NCI-H526 treated with DMSO at 0.1 percent for 48 hours (cell line): ENCODE data around the gene IQCN.
A peak's percentile ranks its signal among the peaks of the same experiment; 100 is the strongest.

Experiments
- DNase-seq: peaks from one replicate; lab custom pipeline; 2025; lab: John Stamatoyannopoulos, UW

The IQCN gene, protein sequence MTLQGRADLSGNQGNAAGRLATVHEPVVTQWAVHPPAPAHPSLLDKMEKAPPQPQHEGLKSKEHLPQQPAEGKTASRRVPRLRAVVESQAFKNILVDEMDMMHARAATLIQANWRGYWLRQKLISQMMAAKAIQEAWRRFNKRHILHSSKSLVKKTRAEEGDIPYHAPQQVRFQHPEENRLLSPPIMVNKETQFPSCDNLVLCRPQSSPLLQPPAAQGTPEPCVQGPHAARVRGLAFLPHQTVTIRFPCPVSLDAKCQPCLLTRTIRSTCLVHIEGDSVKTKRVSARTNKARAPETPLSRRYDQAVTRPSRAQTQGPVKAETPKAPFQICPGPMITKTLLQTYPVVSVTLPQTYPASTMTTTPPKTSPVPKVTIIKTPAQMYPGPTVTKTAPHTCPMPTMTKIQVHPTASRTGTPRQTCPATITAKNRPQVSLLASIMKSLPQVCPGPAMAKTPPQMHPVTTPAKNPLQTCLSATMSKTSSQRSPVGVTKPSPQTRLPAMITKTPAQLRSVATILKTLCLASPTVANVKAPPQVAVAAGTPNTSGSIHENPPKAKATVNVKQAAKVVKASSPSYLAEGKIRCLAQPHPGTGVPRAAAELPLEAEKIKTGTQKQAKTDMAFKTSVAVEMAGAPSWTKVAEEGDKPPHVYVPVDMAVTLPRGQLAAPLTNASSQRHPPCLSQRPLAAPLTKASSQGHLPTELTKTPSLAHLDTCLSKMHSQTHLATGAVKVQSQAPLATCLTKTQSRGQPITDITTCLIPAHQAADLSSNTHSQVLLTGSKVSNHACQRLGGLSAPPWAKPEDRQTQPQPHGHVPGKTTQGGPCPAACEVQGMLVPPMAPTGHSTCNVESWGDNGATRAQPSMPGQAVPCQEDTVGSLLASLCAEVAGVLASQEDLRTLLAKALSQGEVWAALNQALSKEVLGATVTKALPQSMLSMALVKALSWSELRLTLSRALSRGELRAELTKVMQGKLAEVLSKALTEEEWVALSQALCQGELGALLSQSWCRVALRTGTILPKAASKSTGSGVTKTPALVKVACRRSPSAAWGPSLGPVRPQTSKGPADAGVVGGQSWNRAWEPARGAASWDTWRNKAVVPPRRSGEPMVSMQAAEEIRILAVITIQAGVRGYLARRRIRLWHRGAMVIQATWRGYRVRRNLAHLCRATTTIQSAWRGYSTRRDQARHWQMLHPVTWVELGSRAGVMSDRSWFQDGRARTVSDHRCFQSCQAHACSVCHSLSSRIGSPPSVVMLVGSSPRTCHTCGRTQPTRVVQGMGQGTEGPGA (N-terminal part only)

DNA sequence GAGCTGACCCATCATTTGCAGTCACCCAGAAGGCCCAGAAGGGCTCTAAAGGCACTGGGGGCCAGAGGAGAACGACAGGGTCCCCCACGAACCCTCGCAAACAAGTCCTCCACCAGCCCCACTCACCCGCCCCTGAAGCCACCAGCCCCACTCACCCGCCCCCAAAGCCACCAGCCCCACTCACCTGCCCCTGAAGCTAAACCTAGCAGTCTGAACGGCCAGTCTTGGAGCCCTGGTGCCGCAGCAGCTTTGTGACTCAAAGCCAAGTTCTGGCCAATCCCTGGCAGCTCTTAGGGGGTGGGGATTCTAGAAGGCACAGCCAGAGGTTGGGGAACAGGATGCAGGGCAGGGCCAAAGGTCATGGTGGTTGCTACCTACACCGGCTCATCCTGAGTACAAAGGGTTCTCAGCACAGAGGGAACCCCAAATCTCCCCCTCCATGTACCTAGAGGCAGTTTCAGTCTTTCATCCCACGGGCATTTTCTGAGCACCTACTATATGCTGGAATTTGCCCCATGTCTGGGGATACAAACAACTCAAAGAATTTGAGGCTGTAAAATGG, at the start of gene IQCN:
Gene IQCN (minus strand): TSS at position 234 of the 562 bp plus-strand sequence. CDS start 4,974 bp downstream, outside the sequence.
- DNase-seq: no peak

DNA sequence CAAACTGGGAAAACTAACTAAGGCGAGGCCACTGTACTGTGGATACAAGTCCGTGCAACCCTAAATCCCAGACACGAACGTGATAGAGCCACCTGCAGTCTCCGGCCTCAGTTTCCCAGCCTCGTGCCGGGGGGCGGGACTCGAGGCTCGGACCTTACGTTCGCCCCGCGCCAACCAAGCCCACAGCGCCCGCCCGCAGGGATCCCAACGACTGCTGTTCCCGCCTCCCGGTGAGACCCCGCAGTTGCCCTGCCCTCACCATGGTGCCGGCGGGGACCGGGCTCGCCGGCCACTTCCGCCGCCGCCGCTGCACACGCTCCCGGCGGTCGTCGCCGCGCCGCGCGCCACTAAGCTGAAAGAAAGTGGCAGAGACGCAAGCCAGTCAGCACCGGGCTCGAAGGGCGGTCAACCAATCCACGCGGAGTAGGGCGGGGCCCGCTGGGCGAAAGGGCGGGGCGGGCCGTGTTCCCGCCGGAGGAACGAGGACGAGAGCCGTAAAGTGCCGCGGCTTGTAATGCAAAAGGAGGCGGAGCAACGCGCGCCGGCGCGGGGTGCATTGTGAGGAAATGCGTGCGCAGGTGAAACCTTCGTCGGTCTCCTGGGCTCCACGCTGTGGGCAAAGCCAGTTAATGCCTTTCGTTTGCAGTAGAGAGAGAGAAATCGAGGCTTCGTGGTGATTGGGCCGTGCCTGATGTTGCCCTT, 48.7 kb upstream of the IQCN start, which contains the start of gene LSM4:
Gene LSM4 (minus strand): TSS at position 318 of the 702 bp plus-strand sequence. CDS start 56 bp downstream, at position 262.
- DNase-seq: peak; percentile 81

DNA sequence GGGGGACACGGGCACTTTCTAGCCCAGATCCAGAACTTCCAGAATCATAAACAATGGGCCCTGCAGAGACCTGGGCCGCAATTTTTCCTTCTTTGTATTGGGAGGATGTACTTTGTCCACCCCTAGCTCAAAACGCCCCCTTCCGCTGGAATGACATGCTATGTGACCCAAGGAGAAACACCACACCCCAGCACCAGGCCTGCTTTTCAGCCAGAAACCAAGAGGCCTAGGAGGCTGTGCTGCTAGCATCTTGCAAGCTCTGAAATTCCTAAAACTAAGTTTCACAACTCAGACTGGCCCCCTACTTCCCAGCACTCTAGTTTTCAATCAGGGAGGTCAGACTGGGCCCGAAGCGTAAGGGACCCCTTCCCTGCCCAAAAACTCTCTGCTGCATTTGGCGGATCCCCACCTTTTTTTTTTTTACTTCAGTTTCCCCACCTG, 48.1 kb upstream of the IQCN start:
- no peak for DNase-seq

DNA sequence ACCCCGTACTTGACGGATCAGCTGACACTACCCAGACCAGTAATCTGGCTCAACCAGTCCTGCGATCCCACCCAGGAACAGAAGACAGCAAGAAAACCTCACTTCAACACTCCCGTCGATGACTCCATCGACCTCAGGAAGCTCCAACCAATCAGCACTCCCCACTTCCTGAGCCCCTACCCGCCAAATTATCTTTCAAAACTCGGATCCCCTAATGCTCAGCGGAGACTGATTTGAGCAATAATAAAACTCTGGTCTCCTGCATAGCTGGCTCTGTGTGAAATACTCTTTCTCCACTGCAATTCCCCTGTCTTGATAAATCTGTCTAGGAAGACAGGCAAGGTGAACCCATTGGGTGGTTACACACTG, 47.5 kb upstream of the IQCN start:
- DNase-seq: no peak

DNA sequence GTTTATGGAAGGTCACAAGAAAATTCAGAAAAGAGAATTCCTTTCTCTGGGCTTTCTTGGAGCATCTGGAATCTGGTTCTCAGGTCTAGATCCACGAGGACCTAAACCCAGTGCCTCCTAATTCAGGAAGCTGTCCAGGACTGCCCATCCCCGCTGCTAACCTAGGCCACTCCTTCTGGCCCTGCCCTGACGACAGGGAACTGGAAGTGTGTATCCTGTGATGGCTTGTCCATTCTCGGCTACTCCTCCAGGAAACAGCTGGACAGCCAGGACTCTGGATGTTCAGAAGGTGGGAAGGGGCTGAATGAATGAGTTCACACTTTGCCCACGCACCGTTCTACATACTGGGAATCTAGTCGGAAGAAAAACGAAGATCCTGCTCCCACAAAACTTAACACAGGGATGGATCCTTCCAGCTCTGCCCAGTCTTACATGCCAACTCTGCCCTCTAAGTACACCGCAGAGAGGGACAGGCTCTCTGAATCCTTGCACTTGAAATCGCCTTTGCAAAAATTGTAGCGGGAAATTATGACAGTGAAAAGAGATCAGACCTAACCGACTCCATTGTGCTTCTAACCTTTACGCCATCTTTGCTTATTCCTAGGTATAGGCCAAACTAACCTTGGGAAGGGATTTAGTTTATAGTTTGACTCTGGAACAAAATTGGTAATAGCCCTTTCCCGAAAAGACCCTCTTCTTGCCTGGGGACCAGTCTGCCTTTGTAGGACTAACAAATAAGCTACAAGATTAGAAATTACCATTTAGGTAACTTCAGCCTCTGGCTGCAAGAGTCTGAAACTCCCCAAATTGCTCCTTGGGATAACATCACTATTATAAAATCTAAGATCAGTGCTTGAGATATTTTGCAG, 46.8 kb upstream of the IQCN start:
- DNase-seq: no peak

DNA sequence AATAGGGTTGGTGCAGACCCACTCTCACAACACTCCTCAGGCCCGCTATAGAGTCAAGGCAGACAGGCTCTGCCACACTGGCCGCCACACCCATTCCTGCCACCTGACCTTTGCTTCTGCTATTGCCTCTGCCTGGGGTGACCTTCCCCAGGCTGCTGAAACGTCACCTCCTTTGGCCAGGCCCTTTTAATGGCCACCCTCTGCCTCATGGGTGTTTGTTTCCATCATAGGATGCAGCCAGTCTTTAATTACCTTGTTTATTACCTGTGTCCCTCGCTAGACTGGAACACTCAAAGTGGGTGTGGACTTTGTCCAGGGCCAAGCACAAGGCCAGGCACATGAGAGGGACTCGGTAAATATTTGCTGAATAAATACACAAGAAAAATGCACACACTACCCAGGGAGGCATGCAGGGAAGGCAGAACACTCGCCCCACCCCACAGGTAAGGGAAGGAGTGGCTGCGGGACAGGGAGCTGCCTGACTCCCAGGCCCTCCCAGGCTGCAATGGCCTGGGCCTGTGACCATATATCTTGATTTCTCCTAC, 45.4 kb upstream of the IQCN start:
- DNase-seq: no peak

DNA sequence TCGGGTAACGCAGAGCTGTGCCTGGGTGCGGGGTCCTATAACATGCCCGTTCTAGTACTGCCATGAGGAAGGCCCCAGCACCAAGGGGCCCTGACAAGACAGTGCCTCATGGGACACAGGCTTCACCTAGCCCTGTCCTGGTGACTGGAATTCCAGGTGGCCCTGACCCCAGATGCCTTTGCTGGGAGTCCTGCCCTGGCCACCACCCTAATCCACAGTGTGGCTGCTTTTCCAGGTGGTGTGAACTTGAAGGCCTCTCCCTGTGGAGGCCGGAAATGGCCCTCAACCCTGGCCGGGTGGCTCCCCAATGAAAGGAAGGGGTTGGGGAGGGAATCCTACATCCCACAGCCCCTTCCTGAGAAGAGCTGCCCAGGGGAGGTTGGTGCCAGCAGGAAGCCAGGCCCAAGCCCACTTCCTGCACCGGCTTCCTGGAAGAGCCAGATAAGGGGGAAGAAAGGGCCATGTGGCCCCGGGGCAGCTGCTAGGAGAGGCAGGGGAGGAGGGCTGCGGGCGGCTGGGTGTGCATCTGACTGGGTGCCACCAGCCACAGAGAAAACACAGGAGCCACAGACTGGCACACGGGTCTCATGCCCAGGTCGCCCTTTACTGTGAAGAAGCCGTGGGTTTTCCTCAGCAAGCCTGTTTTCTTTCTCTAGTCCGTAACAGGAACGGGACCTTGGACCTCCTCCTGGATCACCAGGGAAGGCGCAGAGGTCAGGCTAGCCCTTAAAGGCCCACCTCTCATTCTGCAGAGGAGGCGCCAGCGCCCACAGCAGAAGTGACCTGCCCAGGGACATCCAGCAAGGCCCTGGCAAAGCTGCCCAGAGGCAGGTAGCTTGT, 43.9 kb upstream of the IQCN start:
- no peak for DNase-seq

DNA sequence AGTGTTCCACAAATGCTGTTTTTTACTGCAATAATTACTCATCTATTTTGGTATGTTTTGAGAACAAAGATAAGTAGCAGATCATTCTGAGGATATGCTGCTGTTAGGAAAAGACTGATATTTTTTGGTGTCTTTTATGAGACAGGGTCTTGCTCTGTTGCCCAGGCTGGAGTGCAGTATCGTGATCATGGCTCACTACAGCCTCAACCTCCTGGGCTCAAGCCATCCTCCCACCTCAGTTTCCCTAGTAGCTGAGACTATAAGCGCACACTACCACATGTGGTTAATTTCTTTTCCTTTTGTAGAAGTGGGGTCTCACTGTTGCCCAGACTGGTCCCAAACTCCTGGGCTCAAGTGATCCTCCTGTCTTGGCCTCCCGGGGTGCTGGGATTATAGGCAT, 39.1 kb upstream of the IQCN start:
- DNase-seq: no peak

DNA sequence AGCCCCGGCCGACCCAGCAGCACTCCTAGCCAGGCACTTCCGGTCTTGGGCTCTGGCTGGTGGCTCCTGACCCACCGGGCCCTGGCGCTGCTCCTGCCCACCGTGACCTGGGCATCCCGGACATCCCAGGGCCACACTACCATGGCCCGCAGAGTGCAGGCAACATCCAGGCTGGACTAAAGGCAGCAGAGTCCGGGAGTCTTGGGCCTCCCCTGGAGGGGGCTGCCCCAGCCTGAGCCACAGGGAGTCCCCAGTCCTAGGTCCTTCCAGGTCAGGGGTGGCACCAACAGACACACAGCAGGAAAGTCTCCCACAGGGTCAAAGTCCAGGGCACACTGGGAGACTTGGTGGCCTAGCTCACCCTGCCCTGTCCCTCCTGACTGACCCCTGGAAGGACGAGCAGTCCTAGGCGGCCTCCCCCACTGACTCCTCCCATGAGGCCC, 37.9 kb upstream of the IQCN start:
- DNase-seq: no peak

DNA sequence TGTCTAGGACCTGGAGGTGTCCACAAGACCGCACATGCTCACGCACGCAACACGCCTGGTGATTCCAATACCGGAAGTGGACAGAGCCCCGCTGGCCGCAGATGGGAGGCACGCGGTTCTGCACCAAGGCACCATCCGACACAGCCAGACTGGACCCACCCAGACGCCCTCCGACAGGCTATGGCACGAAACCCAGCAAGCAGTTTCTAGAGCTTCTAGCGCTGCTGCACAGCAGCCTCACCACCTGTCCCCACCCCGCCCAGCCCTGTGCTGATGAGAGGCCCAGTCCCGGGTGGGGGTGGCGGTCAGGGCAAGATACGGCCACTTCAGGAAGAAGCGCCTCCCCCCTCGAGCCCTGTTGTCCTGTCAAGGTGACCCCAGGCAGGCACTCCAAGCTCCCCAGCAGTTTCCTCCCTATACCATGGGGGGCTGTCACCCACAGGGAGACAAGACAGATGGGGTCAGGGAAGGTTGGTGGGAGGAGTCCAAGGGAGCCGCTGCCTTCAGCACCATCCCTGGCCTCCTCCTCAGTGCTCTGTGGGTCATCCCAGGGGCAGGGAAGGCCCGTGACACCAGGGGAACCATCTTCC, 37.3 kb upstream of the IQCN start:
- DNase-seq: no peak

DNA sequence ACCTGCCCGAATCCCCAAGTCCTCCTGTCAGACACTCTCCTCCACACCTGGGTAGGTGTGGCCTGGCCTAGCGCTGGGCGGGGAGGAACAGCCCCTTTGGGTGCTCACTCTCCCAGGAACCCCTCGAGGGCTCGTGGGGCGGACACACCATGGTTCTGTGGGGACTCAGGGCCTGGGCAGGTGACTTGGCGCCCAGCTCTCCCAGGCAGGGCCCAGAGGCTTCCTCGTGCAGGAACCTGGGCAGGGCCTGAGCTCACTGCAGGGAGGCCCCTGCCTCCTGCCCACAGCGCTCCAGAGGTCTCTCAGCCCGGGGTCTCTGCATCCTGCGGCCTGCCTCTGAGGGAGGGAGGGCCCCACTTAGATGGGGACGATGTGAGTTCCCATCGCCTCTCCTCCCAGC, 36.7 kb upstream of the IQCN start:
- DNase-seq: no peak

DNA sequence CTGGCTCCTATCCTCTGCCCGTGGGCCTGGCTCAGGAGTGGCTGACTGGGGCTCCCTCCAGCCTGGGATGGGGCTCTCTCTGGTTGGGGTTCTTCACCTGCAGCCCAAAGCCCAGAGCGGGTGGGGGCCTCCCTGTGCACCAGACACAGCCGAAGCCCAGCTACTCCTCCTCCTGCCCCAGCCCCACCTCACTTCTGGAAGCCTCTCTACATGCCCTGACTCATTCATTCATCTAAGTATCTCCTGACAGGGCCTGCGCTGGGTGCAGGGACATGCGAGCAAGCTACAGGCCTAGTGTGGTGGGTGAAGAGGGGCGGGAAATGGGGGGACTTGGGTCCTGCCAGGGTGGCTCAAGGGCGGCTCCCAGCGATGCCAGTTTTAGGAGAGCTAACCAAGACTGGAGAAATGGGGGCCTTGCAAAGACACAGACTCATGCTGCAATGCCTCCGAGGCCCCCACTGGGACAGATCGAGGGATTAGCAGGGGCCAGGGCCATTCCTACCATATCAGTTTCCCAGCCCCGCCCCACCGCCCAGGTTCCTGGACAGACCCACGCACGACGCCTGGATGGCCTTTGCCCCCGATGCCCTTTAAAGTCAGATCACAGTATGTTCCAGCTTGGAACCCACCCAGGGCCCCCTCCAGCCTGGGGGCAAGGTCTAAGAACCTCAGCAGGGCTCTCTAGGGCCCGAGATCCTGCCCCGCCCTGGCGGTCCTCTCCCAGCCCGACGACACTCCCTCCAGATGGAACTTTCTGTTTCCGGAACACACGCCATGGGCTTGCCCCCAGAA, 36.1 kb upstream of the IQCN start:
- no peak for DNase-seq

DNA sequence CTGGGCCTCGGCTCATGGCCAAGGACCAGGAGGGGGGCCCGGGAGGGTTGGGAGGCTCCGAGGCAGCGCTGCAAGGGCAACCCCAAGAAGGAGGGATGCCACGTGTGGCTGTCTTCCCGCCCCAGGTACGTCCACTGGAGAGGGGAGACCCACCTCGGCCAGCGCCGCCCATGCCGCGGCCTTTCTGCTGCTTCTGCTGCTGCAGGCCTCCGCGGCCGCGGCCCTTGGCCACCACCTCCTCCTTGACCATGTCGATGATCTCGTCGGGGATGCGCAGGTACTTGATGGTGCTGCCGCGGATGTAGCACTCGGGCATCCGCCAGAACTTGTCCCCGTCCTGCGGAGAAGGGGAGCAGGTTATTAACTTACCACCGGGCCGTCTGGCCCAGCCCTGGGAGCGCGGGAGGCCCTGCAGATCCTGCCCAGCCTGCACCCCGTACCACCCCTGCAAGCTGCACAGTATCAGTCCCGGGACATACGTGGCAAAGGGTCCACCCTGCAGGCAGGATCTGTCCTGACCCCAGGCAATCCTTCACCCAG, 35.3 kb upstream of the IQCN start:
- DNase-seq: no peak

DNA sequence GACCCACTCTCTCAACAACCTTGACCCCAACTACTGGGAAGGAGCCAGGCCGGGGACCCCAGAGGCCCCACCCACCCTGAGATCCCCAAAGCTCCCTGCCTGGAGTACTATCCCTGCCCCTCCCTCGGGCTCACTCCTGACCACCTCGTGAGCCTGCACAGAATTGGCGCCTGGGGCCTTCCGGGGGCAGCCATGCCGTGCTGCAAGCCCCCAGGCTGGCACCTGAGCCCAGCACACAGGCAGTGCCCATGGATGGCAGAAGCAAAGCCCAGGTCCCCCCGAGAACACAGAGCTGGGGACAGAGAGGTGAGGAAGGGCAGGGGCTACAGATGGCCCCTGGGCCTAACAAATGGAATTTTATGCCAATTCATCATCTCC, 34.7 kb upstream of the IQCN start:
- DNase-seq: no peak

DNA sequence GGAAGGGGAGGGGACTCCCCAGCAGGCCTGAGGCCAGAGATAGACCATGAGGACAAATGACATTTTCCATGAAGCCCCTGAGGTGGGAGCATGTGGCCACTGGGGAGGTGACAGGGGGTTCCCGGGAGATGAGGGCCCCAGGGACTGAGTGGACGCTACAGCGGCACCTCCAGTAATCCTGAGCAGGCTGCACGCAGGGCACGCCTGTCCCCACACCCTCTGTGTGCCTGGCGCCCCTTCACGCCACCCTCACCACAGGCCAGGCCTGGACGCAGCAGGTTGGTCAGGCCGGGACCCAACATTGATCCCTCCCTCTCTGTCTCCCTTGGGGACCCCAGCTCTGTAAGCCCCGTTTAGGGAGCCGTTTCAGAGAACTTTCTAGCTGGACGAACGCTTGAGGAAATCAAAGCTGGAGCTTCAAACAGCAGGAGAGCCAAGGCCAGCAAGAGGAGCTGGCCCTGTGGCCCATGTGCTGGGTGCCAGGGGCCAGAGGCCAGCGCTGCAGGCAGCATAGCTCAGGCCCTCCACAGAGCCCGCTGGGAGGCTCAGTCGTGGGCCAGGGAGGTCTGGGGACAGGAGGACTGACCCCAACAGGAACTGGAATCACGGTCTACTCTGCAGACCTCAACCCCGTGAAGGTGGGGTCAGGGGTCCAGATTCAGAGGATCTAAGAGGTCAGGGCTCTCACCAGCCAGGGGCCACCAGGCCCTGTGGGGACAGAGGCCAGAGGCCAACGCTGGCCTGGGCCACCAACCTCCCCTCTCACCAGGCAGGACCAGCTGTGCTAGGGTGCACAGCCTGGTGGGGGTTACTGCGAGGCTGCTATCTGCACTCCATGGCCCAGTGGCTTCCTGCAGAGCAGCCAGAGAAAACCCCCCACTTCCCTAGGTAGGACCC, 34.0 kb upstream of the IQCN start:
- no peak for DNase-seq

DNA sequence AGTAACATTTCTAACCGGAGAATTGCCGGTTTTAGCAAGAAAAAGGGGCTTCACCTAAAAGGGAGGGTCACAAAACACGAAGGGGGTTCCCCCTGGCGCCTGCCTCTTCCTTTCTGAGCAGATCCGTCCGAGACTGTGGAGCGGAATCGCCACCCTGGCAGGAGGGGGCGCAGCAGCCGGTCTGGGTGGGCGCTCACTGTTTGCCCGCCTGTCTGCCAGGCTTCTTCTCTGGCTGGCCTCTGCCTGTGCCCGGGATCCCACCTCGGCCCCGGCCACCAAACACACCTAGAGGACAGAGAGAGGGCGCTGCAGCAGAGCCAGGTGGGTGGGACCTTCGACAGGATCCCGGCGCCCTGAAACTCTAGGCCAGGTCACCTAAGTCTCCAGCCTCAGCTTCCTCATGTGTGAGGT, 33.0 kb upstream of the IQCN start:
- no peak for DNase-seq
